Testis (tissue), 2 donors: ENCODE measurements around the gene SLC16A2.

Source experiments
- CTCF ChIP-seq, 3 experiments: fragments of 450-650 bp in 2 of 3; fragments of 200-600 bp in 1 of 3; sonication (generic) in 1 of 3; IDR thresholded peaks; one replicate each; pipeline ENCODE4 v1.5.1; 2016 to 2019; ENCODE audit warnings: antibody characterized with exemption in 3 of 3, mild to moderate bottlenecking in 2 of 3, moderate library complexity in 1 of 3
- POLR2A ChIP-seq: fragments of 450-650 bp; IDR thresholded peaks from one replicate; pipeline ENCODE4 v1.6.1; 2017; ENCODE audit warnings: antibody characterized with exemption, mild to moderate bottlenecking, moderate library complexity

- TF ChIP-seq CTCF (IDR thresholded peaks at IDR 0.05): no peak
- no peak for TF ChIP-seq POLR2A
These were observed 25.6 kb downstream of the SLC16A2 start for GRCh38 chrX:74446876-74447275.
